Chondrocyte (in vitro differentiated cells): ENCODE data around the gene MINAR2. TPM values are rescaled to one million over a fixed set of nuclear protein-coding genes. Genes with fewer than 3 reads are reported as not detected.

Source experiments
- DNase-seq: peaks from one replicate; pipeline ENCODE4 v3.0.0; 2021; ENCODE audit warnings: mixed read lengths, low spot score
- H3K27ac Mint-ChIP-seq: one replicate; pipeline ENCODE4 v1.8.0; 2021; ENCODE audit warnings: mild to moderate bottlenecking, moderate library complexity, mixed read lengths; ENCODE audit not compliant: unreplicated experiment
- H3K27me3 Mint-ChIP-seq: 2 replicates; pipeline ENCODE4 v1.8.0; 2021; ENCODE audit warnings: low read depth, mixed read lengths
- H3K36me3 Mint-ChIP-seq: 2 replicates; pipeline ENCODE4 v1.8.0; 2021; ENCODE audit warnings: low read depth, mixed read lengths
- H3K4me1 Mint-ChIP-seq: 2 replicates; pipeline ENCODE4 v1.8.0; 2021; ENCODE audit warnings: low read depth, mild to moderate bottlenecking, mixed read lengths
- H3K4me3 Mint-ChIP-seq: one replicate; pipeline ENCODE4 v1.8.0; 2021; ENCODE audit warnings: mild to moderate bottlenecking, moderate library complexity, mixed read lengths; ENCODE audit not compliant: unreplicated experiment
- H3K9me3 Mint-ChIP-seq: 2 replicates; pipeline ENCODE4 v1.8.0; 2021; ENCODE audit warnings: low read depth, mixed read lengths
- total RNA-seq: library from RNA; stranded (reverse); gene quantifications from 3 replicates; pipeline ENCODE4 v1.2.1, GENCODE V29; 2021
- TF ChIP-seq, protein P1 (sequence below): fragments of 200-600 bp; sonication (generic); IDR thresholded peaks from 2 replicates; pipeline ENCODE4 v1.5.0; 2021; ENCODE audit warnings: antibody characterized with exemption, mild to moderate bottlenecking, moderate library complexity

MINAR2 gene
- total RNA-seq, 1 donor from 2014 or later = not detected

DNA sequence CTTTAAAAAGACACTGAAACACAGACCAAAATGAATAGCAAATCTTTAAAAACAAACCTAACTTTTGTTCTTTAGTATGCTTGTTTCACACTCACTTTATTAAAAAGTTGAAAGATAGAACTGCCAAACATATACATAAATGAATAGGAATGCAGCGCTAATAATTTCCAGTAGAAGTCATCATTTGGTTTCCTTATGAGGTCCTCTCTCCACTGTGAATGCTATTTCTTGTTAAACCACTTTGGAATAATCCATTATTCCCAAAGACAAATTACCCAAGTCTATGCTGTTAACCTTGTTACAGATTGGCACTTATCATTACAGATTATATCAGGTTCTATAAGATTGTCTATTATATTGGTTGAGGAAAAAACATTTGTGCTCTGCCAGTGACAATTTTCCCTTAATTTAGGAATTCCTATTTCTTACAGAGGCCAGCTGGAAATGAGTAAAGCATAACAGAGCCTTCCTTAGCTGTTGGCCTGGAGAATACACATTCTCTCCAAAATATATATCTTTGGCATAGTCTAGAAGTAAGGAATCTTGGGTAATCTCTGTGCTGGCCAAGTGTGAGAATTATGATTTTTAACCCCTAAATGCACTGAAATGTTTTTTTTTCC lies 29.3 kb upstream of the MINAR2 start:
- H3K36me3 Mint-ChIP-seq = no peaks in the 10 kb centered on the region
- H3K27me3 Mint-ChIP-seq = no peaks in the 10 kb centered on the region
- TF ChIP-seq, protein P1, sequence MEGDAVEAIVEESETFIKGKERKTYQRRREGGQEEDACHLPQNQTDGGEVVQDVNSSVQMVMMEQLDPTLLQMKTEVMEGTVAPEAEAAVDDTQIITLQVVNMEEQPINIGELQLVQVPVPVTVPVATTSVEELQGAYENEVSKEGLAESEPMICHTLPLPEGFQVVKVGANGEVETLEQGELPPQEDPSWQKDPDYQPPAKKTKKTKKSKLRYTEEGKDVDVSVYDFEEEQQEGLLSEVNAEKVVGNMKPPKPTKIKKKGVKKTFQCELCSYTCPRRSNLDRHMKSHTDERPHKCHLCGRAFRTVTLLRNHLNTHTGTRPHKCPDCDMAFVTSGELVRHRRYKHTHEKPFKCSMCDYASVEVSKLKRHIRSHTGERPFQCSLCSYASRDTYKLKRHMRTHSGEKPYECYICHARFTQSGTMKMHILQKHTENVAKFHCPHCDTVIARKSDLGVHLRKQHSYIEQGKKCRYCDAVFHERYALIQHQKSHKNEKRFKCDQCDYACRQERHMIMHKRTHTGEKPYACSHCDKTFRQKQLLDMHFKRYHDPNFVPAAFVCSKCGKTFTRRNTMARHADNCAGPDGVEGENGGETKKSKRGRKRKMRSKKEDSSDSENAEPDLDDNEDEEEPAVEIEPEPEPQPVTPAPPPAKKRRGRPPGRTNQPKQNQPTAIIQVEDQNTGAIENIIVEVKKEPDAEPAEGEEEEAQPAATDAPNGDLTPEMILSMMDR = no peak
- no peak overlapping the region for H3K27ac Mint-ChIP-seq
- no peaks in the 10 kb centered on the region for H3K9me3 Mint-ChIP-seq
- peaks cover 7% of the 10 kb centered on the region for H3K4me1 Mint-ChIP-seq
- no peak for DNase-seq
- H3K4me3 Mint-ChIP-seq = no peak overlapping the region

DNA sequence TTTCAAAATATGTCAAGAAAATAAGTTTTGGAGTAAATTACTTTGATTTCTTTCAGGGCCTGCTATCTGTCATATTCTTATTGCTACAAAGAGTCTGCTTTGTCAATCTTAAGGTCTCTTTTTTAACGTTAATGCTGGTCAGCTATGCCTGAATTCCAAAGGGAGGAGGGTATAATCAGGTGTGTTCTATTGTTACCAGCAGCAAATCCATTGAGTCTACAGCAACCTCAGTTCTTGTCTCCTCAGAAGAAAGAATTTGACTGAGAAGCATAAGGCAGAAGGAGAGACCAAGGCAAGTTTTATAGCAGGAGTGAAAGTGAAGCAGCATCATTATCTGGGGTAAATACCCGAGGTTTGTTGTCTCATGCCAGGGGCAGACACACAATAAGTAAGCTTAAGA lies 23.7 kb upstream of the MINAR2 start:
- Mint-ChIP-seq H3K4me1 (no peaks in the 10 kb centered on the region), H3K9me3 (no peaks in the 10 kb centered on the region), H3K27me3 (peaks cover 2% of the 10 kb centered on the region), H3K27ac (no peak overlapping the region), H3K36me3 (no peaks in the 10 kb centered on the region), H3K4me3 (no peak overlapping the region)
- DNase-seq = no peak
- TF ChIP-seq, protein P1 = no peak

DNA sequence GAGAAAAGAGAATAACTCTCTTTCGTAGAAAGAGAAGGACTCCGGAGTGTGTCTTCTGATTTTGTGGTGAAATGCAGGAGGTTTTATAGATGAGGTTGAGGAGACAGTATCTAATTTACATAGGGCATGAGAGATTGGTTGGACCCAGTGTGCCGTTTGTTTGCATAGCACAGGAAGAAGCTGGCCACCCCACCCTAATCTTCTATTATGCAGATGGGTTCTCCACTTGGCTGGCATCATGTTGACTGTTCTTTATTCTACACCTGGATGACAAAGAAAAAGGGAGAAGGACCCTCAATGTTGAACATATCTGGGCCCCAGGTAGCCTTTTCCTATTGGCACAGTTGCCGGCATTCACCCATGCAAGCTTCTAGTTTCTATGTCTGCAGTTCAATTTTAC lies 23.2 kb upstream of the MINAR2 start:
- no peak for DNase-seq
- H3K4me3 Mint-ChIP-seq = no peak overlapping the region
- H3K9me3 Mint-ChIP-seq = no peaks in the 10 kb centered on the region
- H3K4me1 Mint-ChIP-seq = no peaks in the 10 kb centered on the region
- TF ChIP-seq, protein P1 = no peak
- no peak overlapping the region for H3K27ac Mint-ChIP-seq
- no peaks in the 10 kb centered on the region for H3K36me3 Mint-ChIP-seq
- H3K27me3 Mint-ChIP-seq = peaks cover 2% of the 10 kb centered on the region

DNA sequence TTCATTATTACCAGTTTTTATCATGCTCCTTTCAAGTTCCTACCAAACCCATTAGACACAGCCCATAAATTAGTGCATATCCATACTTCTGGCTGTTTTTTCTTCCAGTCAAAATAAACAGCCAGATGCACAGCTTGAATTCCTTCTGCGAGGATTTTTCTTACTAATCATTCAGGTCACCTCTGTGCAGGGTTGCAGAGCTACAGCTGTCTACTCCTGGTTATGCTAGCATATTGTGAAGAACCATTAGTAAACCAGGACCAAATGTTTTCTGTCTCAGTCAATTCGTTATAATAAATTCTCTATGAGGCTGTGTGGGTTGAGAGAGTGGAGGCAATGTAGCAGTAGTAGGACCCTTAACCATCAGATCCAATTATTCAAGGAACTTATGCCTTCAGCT lies 8.1 kb upstream of the MINAR2 start:
- TF ChIP-seq, protein P1 = no peak
- H3K36me3 Mint-ChIP-seq = no peaks in the 10 kb centered on the region
- H3K9me3 Mint-ChIP-seq = no peaks in the 10 kb centered on the region
- H3K27ac Mint-ChIP-seq = no peak overlapping the region
- H3K27me3 Mint-ChIP-seq = peaks cover 2% of the 10 kb centered on the region
- no peak overlapping the region for H3K4me3 Mint-ChIP-seq
- DNase-seq = no peak
- H3K4me1 Mint-ChIP-seq = no peaks in the 10 kb centered on the region

DNA sequence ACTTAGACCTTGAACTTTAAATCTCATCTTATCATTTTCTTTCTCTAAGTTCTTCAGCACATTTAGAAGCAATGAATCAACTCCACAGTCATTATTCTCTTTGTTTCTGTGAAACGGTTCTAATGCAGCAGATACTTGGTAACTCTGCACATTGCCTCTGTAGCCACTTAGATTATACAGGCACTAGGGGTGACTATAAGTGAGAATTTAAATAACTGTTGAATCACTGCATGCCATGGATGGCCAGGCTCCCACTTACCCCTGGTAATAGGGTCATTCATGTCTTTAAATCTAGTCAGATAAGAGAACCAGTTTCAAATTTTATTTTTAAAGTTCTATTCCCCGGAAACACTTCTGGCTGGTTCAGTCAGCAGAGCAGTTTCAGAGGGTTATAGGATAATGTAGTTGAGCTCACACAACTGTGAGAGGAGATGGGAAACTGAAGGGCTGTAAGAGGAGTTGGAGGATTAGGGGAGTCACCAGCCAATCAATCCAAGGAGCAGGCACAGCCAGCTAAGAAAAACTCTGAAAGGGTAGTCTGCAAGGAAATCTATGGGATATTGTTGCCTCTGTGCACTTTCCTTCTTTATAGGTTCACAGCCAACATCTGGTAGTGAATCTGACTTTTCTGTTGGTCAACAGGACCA lies 4.2 kb upstream of the MINAR2 start:
- Mint-ChIP-seq H3K9me3 (no peaks in the 10 kb centered on the region), H3K27me3 (peaks cover 2% of the 10 kb centered on the region), H3K27ac (no peak overlapping the region), H3K36me3 (no peaks in the 10 kb centered on the region), H3K4me3 (no peak overlapping the region), H3K4me1 (no peaks in the 10 kb centered on the region)
- DNase-seq = no peak
- TF ChIP-seq, protein P1 = no peak
